Right lobe of liver (tissue), 4 donors: ENCODE results near the gene NETO2.

Experiments used
- CTCF ChIP-seq, 4 donors: fragments of 200-600 bp in 3 of 4; fragments of 450-650 bp in 1 of 4; IDR thresholded peaks; one replicate each; pipeline versions ENCODE4 v1.5.1 to v1.8.0; 2016 to 2022; ENCODE audit warnings: antibody characterized with exemption in 4 of 4, mild to moderate bottlenecking in 2 of 4
- POLR2A ChIP-seq: fragments of 450-650 bp; IDR thresholded peaks from one replicate; pipeline ENCODE4 v1.6.1; 2017; ENCODE audit warnings: antibody characterized with exemption, mild to moderate bottlenecking
- donor health status: DM: no; HTN: no; CAD: no.
- donor health status: DM: no; HTN: no; CAD: no.
- donor health status: DM: no; HTN: yes; CAD: no.

GRCh38 chr16:47067203-47067602 lies 76.5 kb downstream of the NETO2 start:
- TF ChIP-seq CTCF (IDR thresholded peaks at IDR 0.05) (no peak), POLR2A (no peak)
